Measurements from ENCODE around the gene RPL32. TPM values are rescaled to one million over a fixed set of nuclear protein-coding genes. Genes with fewer than 3 reads are reported as not detected.

RPL32 gene
- total RNA-seq, 1 experiment from 2014 or later = 2,021 TPM

DNA sequence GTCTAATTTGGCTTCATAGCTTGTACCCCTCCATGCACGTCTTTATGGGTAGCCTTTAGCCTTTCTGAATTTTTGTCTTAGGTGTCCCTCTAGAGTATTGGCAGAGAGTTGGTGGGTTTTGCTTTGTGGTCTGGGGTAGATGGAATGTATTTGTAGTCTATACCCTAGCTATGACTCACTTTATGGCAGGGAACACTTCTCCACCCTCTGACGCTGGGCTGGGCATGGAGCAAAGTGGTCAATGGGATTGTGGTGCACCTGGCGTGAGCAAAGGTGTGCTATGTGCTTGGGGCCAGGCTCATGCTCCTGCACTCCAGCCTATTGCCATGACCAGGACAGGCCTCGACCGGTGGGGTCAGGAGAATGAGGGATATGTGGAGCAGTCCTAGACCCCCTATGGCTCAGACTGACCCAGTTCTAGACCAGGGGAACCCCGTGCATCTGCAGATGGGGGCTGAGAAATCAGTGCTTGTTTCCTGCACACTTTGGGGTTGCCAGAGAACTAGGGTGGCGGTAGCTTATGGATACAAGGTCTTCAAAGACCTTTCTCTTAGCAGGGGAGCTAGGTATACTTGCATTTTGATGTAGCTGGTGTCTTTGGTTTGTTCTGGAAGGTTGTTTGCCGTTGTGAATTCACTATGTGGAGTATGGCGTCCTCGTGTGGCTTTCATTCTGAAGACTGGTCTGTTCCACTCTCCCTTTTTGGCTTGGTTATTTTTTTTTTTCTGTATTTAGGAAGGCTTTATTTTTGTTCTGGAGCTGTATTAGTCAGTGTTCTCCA is 49.4 kb upstream of the RPL32 start:
- no peaks in the 10 kb centered on the region for H4K20me1 ChIP-seq (ENCODE audit: control insufficient read depth, insufficient read depth, insufficient read length)
- H3K79me2 ChIP-seq (ENCODE audit: insufficient read depth, low read length) = no peaks in the 10 kb centered on the region
- no peak overlapping the region for H3K56ac ChIP-seq (ENCODE audit: insufficient read length, low read depth, low read length)
- Mint-ChIP-seq H3K27me3 (ENCODE audit: low read depth) (peaks cover 81% of the 10 kb centered on the region), H3K4me1 (peaks cover 3 to 11% of the 10 kb centered on the region in 2 experiments; a peak in 3 of 4 replicates), H3K4me3 (no peak overlapping the region; a peak in 1 of 5 replicates), H3K27ac (no peak overlapping the region), H3K9me3 (no peaks in the 10 kb centered on the region; a peak in 1 of 5 replicates), H3K36me3 (ENCODE audit: insufficient read depth in 1 of 3, low read depth in 3 of 3) (no peaks in the 10 kb centered on the region)
- H2BK12ac ChIP-seq (ENCODE audit: insufficient read length, low read depth, low read length) = no peak overlapping the region
- no peak overlapping the region for H3K23ac ChIP-seq (ENCODE audit: insufficient read length, low read depth, low read length)
- no peak overlapping the region for H2AFZ ChIP-seq (ENCODE audit: low read length)
- no peaks in the 10 kb centered on the region for H3K9me3 ChIP-seq (ENCODE audit: control insufficient read depth, low read depth, low read length)
- H3K14ac ChIP-seq (ENCODE audit: insufficient read depth, low read length) = no peak overlapping the region; the same call in 1 of the 2 replicates
- no peak overlapping the region for H3K27ac ChIP-seq (ENCODE audit: insufficient read length, low read depth, low read length)
- H2BK5ac ChIP-seq (ENCODE audit: insufficient read length, low read length) = no peak overlapping the region
- H4K5ac ChIP-seq (ENCODE audit: insufficient read length, low read depth, low read length) = no peak overlapping the region
- TF ChIP-seq CTCF (conservative IDR thresholded peaks at IDR 0.05) = peak; percentile 32; the same call in 2 of the 3 replicates
- no peak overlapping the region for H2BK20ac ChIP-seq (ENCODE audit: low read depth, low read length, poor library complexity, severe bottlenecking)
- no peak overlapping the region for H3K4me2 ChIP-seq (ENCODE audit: insufficient read depth, insufficient read length, low read length)
- no peaks in the 10 kb centered on the region for H3K23me2 ChIP-seq (ENCODE audit: insufficient read length, low read depth, low read length, poor library complexity, severe bottlenecking)
- no peak overlapping the region for H3K18ac ChIP-seq (ENCODE audit: insufficient read length, low read depth, low read length)
- no peaks in the 10 kb centered on the region for H3K79me1 ChIP-seq (ENCODE audit: insufficient read depth, low read depth, low read length, poor library complexity, severe bottlenecking)
- H3K4me1 ChIP-seq (ENCODE audit: insufficient read depth, low read length) = no peaks in the 10 kb centered on the region
- H3K9ac ChIP-seq (ENCODE audit: extremely low read depth, insufficient read length, low read length) = no peak overlapping the region
- no CpG with 5 or more reads among the region's 10 CpGs for WGBS (ENCODE audit: extremely low coverage, insufficient read length, low lambda C conversion rate)
- no peaks in the 10 kb centered on the region; the same call in 1 of the 2 replicates for H3K27me3 ChIP-seq (ENCODE audit: insufficient read depth, low read length)
- H2BK120ac ChIP-seq (ENCODE audit: low read depth, low read length, poor library complexity, severe bottlenecking) = no peak overlapping the region
- H2AK5ac ChIP-seq (ENCODE audit: insufficient read length, low read length) = no peak overlapping the region
- H4K8ac ChIP-seq (replicated peaks; ENCODE audit: insufficient read length, low read depth, low read length) = no peak overlapping the region
- no peak overlapping the region for H2BK15ac ChIP-seq (ENCODE audit: low read depth, low read length)
- no peak for DNase-seq
- no peak overlapping the region for H3K4ac ChIP-seq (ENCODE audit: low read depth, low read length)
- H3T11ph ChIP-seq (ENCODE audit: low read length) = no peak overlapping the region
- H4K91ac ChIP-seq (ENCODE audit: insufficient read length, low read depth, low read length) = no peak overlapping the region
